Tibial nerve (tissue), 4 donors: ENCODE data around the gene PCOLCE2. TPM values are rescaled to one million over a fixed set of nuclear protein-coding genes. Genes with fewer than 3 reads are reported as not detected.

Experiments
- DNase-seq, 2 donors: peaks; one replicate each; pipeline ENCODE4 v3.0.0-alpha.2; 2019; ENCODE audit warnings: low spot score in 2 of 2
- H3K27ac ChIP-seq, 4 donors: fragments of 200-600 bp; sonication (generic) in 3 of 4; one replicate each; pipeline ENCODE4 v1.5.1; 2017 to 2019; ENCODE audit warnings: mild to moderate bottlenecking in 1 of 4
- H3K27me3 ChIP-seq, 2 donors: fragments of 200-600 bp; sonication (generic) in 1 of 2; one replicate each; pipeline versions ENCODE4 v1.5.1 to v1.6.0; 2017 to 2019
- H3K36me3 ChIP-seq, 3 donors: fragments of 200-600 bp; sonication (generic); one replicate each; pipeline ENCODE4 v1.5.1; 2018 to 2019
- H3K4me1 ChIP-seq, 4 donors: fragments of 200-600 bp; sonication (generic) in 3 of 4; one replicate each; pipeline ENCODE4 v1.5.1; 2017 to 2019
- H3K4me3 ChIP-seq, 4 donors: fragments of 200-600 bp; sonication (generic) in 3 of 4; one replicate each; pipeline ENCODE4 v1.5.1; 2017 to 2019; ENCODE audit warnings: mild to moderate bottlenecking in 1 of 4, moderate library complexity in 1 of 4
- H3K9me3 ChIP-seq, 4 donors: fragments of 200-600 bp; sonication (generic) in 3 of 4; one replicate each; pipeline ENCODE4 v1.5.1; 2017 to 2019
- CTCF ChIP-seq, 5 experiments: fragments of 200-600 bp in 3 of 5; fragments of 450-650 bp in 2 of 5; sonication (generic) in 3 of 5; IDR thresholded peaks; one replicate each; pipeline ENCODE4 v1.5.1; 2016 to 2019; ENCODE audit warnings: antibody characterized with exemption in 5 of 5, mild to moderate bottlenecking in 3 of 5, moderate library complexity in 2 of 5
- EP300 ChIP-seq, 2 donors: sonication (generic); formaldehyde crosslinking; IDR thresholded peaks; one replicate each; pipeline ENCODE4 v1.6.1; 2017; ENCODE audit warnings: antibody characterized with exemption in 2 of 2, mild to moderate bottlenecking in 1 of 2
- POLR2A ChIP-seq, 2 donors: fragments of 450-650 bp; IDR thresholded peaks; one replicate each; pipeline ENCODE4 v1.6.1; 2017; ENCODE audit warnings: antibody characterized with exemption in 2 of 2, mild to moderate bottlenecking in 2 of 2, moderate library complexity in 2 of 2
- WGBS, 2 donors: methylation state at CpG; one replicate each; pipeline ENCODE4 v1.1.5; 2018; 5-methylcytosine and 5-hydroxymethylcytosine counted together
- total RNA-seq, 4 donors: library from RNA; depleted of rRNA; stranded (reverse); fragments of >200 nt; gene quantifications; one replicate each; pipeline ENCODE4 v1.1.0, GENCODE V29; 2016

Gene PCOLCE2
- total RNA-seq, 4 donors from 2014 or later, result 38.5 to 105 (median 59.1) TPM

DNA sequence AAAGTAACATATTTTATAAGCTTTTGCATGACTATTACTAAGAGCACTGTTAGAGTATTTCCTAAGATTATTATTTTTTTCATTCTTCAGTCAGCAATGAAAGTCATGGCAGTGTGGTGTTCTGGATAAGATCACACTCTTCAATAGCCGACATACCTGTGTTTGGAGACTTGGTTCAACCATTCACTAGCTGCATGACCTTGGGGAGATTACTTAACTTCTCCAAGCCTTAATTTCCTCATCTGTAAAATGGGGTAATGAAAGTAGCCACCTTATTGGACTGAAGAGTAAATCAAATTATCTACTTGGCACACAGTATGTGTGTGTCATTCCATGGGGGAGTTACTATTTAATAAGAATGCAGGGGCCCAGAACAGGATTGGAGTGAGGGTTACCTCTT, 24.5 kb upstream of the PCOLCE2 start:
- no peak for DNase-seq
- Histone ChIP-seq H3K4me3 (no peak overlapping the region), H3K9me3 (no peaks in the 10 kb centered on the region), H3K27ac (peak overlapping the region in 1 of 4 donors; percentile 46), H3K4me1 (peaks cover 0 to 3% (median 0%) of the 10 kb centered on the region in 4 donors), H3K36me3 (no peaks in the 10 kb centered on the region), H3K27me3 (no peaks in the 10 kb centered on the region)
- 83 to 91% methylated on average over 1 of the region's 1 CpG for WGBS, 2 donors
- no peak for TF ChIP-seq CTCF (IDR thresholded peaks at IDR 0.05)
- no peak for TF ChIP-seq POLR2A (IDR thresholded peaks at IDR 0.05)
- no peak for TF ChIP-seq EP300 (IDR thresholded peaks at IDR 0.05)

GRCh38 chr3:142912402-142913172, 23.7 kb upstream of the PCOLCE2 start:
- Histone ChIP-seq H3K4me3 (no peak overlapping the region), H3K27ac (peak overlapping the region in 1 of 4 donors; percentile 46), H3K4me1 (peaks cover 0 to 3% (median 0%) of the 10 kb centered on the region in 4 donors), H3K9me3 (no peaks in the 10 kb centered on the region), H3K36me3 (no peaks in the 10 kb centered on the region), H3K27me3 (no peaks in the 10 kb centered on the region)
- TF ChIP-seq POLR2A (IDR thresholded peaks at IDR 0.05) (no peak), EP300 (IDR thresholded peaks at IDR 0.05) (no peak), CTCF (IDR thresholded peaks at IDR 0.05) (no peak)
- DNase-seq, result no peak
- WGBS, 2 donors, result 48% methylated on average over 6 of the region's 6 CpGs

- 42 to 56% methylated on average over 2 of the region's 2 CpGs for WGBS, 2 donors
- no peak overlapping the region for H3K27ac ChIP-seq
- DNase-seq, result no peak
Measured at GRCh38 chr3:142910280-142910679, 21.4 kb upstream of the PCOLCE2 start.

GRCh38 chr3:142909282-142909681, 20.4 kb upstream of the PCOLCE2 start:
- H3K4me3 ChIP-seq, result no peak overlapping the region
- H3K27me3 ChIP-seq, result no peaks in the 10 kb centered on the region
- peaks cover 0 to 3% (median 0%) of the 10 kb centered on the region in 4 donors for H3K4me1 ChIP-seq
- TF ChIP-seq EP300 (IDR thresholded peaks at IDR 0.05) (no peak), POLR2A (IDR thresholded peaks at IDR 0.05) (no peak), CTCF (IDR thresholded peaks at IDR 0.05) (no peak)
- no peak overlapping the region for H3K27ac ChIP-seq
- 74 to 90% methylated on average over 3 of the region's 3 CpGs for WGBS, 2 donors
- no peaks in the 10 kb centered on the region for H3K36me3 ChIP-seq
- no peak for DNase-seq
- no peaks in the 10 kb centered on the region for H3K9me3 ChIP-seq

More at GRCh38 chr3:142910280-142910679, 21.4 kb upstream of the PCOLCE2 start:
- Histone ChIP-seq H3K4me1 (peaks cover 0 to 3% (median 0%) of the 10 kb centered on the region in 4 donors), H3K9me3 (no peaks in the 10 kb centered on the region), H3K36me3 (no peaks in the 10 kb centered on the region), H3K27me3 (no peaks in the 10 kb centered on the region), H3K4me3 (no peak overlapping the region)
- TF ChIP-seq POLR2A (IDR thresholded peaks at IDR 0.05) (no peak), CTCF (IDR thresholded peaks at IDR 0.05) (no peak), EP300 (IDR thresholded peaks at IDR 0.05) (no peak)

DNA sequence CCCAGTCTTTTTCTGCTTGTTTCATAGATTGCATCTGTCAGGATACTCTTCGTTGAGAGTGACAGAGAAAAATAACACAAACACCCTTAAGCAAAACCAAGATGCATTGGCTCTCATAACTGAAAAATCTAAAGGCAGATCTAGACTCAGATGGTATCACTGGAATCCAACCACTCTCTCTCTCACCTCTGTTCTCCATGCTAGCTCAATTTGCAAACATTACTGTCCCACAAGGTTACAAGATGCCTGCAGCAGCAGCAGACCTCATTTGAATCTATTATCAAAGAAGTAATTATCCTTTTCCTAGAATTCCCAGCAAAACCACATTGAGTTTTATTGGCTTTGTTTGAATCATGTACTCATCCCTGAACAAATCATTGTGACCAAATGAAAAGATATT, 19.1 kb upstream of the PCOLCE2 start:
- no peak for TF ChIP-seq POLR2A (IDR thresholded peaks at IDR 0.05)
- no peak for TF ChIP-seq EP300 (IDR thresholded peaks at IDR 0.05)
- TF ChIP-seq CTCF (IDR thresholded peaks at IDR 0.05), result no peak
- 64 to 66% methylated on average over 1 of the region's 1 CpG for WGBS, 2 donors
- no peak overlapping the region for H3K4me3 ChIP-seq
- no peaks in the 10 kb centered on the region for H3K27me3 ChIP-seq
- no peaks in the 10 kb centered on the region for H3K36me3 ChIP-seq
- H3K4me1 ChIP-seq, result no peaks in the 10 kb centered on the region
- no peak for DNase-seq
- no peak overlapping the region for H3K27ac ChIP-seq
- H3K9me3 ChIP-seq, result no peaks in the 10 kb centered on the region
